Urinary bladder (tissue), 4 donors: ENCODE results near the gene THOC5. TPM values are rescaled to one million over a fixed set of nuclear protein-coding genes. Genes with fewer than 3 reads are reported as not detected.

Experiments
- DNase-seq: peaks from one replicate; pipeline ENCODE4 v3.0.0-alpha.2; 2015; ENCODE audit errors: extremely low spot score
- H3K27ac ChIP-seq: one replicate; pipeline ENCODE4 v1.5.1; 2013; ENCODE audit warnings: low read depth, mild to moderate bottlenecking, moderate library complexity
- H3K36me3 ChIP-seq: one replicate; pipeline ENCODE4 v1.6.1; 2013; ENCODE audit warnings: mild to moderate bottlenecking, moderate library complexity; ENCODE audit not compliant: insufficient read depth
- H3K4me1 ChIP-seq: one replicate; pipeline ENCODE4 v1.6.1; 2013; ENCODE audit warnings: mild to moderate bottlenecking, moderate library complexity; ENCODE audit not compliant: insufficient read depth
- H3K4me3 ChIP-seq: one replicate; pipeline ENCODE4 v1.5.1; 2013; ENCODE audit warnings: low read depth, low read length
- WGBS: extraction: QIAGEN DNeasy Blood & Tissue Kit; methylation state at CpG from one replicate; pipeline ENCODE4 v1.1.7; 2013; 5-methylcytosine and 5-hydroxymethylcytosine counted together
- polyA plus RNA-seq: library from polyadenylated mRNA; stranded (reverse); fragments of 200-250 nt; gene quantifications from one replicate; pipeline ENCODE4 v1.2.3, GENCODE V29; 2013
- total RNA-seq: library from RNA; depleted of rRNA; stranded (reverse); fragments of >200 nt; gene quantifications from one replicate; pipeline ENCODE4 v1.2.3, GENCODE V29; 2014
- donor health status: healthy with polysubstance abuse.
- donor health status: healthy.

Gene THOC5
- total and polyA plus RNA-seq, 2 donors, result 30.6 to 55.8 TPM

- Histone ChIP-seq H3K36me3 (no peaks in the 10 kb centered on the region), H3K4me3 (no peak overlapping the region), H3K4me1 (peaks cover 2% of the 10 kb centered on the region), H3K27ac (no peak overlapping the region)
- WGBS, result 48% methylated on average over 11 of the region's 11 CpGs
- DNase-seq, result no peak
Measured at GRCh38 chr22:29482253-29482652, 71.3 kb downstream of the THOC5 start.

GRCh38 chr22:29481265-29482000, 72.1 kb downstream of the THOC5 start:
- Histone ChIP-seq H3K27ac (no peak overlapping the region), H3K4me3 (no peak overlapping the region), H3K36me3 (no peaks in the 10 kb centered on the region), H3K4me1 (peaks cover 2% of the 10 kb centered on the region)
- no peak for DNase-seq
- 11% methylated on average over 15 of the region's 15 CpGs for WGBS

DNA sequence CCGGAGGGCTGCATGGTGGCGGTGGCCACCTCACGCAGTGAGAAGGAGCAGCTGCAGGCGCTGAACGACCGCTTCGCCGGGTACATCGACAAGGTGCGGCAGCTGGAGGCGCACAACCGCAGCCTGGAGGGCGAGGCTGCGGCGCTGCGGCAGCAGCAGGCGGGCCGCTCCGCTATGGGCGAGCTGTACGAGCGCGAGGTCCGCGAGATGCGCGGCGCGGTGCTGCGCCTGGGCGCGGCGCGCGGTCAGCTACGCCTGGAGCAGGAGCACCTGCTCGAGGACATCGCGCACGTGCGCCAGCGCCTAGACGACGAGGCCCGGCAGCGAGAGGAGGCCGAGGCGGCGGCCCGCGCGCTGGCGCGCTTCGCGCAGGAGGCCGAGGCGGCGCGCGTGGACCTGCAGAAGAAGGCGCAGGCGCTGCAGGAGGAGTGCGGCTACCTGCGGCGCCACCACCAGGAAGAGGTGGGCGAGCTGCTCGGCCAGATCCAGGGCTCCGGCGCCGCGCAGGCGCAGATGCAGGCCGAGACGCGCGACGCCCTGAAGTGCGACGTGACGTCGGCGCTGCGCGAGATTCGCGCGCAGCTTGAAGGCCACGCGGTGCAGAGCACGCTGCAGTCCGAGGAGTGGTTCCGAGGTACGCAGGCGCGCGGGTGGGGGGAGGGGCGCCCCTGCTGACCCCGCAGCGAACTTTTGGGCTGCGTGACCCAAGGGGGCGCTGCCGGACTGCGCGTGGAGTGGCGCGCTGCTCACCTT, 72.9 kb downstream of the THOC5 start:
- H3K4me3 ChIP-seq, result no peak overlapping the region
- no peak overlapping the region for H3K27ac ChIP-seq
- H3K4me1 ChIP-seq, result peaks cover 2% of the 10 kb centered on the region
- no peaks in the 10 kb centered on the region for H3K36me3 ChIP-seq
- WGBS, result 6% methylated on average over 107 of the region's 107 CpGs
- DNase-seq, result no peak

GRCh38 chr22:29480262-29480511, 73.4 kb downstream of the THOC5 start:
- Histone ChIP-seq H3K27ac (no peak overlapping the region), H3K4me1 (peaks cover 2% of the 10 kb centered on the region), H3K4me3 (no peak overlapping the region), H3K36me3 (no peaks in the 10 kb centered on the region)
- DNase-seq, result no peak
- whole genome bisulfite sequencing, result 3% methylated on average over 39 of the region's 39 CpGs

DNA sequence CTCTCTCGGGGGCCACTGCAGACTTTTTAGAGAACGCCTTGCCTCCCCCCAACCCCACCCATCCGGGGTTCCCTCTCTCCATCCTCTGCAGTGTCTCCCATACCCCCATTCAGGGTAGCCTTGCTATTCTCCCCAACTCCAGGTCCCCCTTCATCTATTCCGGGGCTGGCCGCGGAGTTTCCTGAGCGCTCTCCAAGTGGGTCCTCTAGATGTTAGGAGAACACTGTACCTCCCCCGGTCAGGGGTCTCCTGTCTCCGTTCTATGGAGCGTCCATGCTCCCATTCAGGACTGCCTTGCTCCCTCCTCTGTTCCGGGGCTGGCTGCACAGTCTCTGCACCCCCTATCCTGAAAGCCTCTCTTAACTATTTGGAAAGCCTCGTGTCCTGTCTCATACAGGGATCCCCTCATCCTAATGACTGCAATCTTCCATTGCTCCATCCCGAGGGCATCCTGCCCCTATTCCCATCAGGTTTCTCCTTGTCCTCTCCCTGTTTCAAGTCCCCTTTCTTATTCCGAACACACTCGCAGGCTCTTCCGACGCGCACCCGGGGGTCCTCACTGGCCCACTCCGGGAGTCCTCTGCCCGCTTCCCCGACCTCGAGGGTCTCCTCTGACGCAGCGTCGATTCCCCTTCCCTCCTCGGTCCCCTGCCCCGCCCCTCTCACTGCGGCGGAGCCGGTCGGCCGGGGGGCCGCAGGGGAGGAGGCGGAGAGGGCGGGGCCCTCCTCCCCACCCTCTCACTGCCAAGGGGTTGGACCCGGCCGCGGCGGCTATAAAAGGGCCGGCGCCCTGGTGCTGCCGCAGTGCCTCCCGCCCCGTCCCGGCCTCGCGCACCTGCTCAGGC, 73.9 kb downstream of the THOC5 start, which contains the start of gene NEFH:
Gene NEFH, plus strand, starts transcription at position 802 of the 845 bp plus-strand sequence. CDS start 45 bp downstream, outside the sequence.
- H3K4me3 ChIP-seq, result no peak within 1 kb of the TSS
- WGBS, result 5% methylated on average over 48 of the region's 48 CpGs
- H3K27ac ChIP-seq, result no peak within 1 kb of the TSS
- H3K4me1 ChIP-seq, result peaks cover 2% of the 10 kb centered on the region
- no peak for DNase-seq
- no peaks in the 10 kb centered on the region for H3K36me3 ChIP-seq

DNA sequence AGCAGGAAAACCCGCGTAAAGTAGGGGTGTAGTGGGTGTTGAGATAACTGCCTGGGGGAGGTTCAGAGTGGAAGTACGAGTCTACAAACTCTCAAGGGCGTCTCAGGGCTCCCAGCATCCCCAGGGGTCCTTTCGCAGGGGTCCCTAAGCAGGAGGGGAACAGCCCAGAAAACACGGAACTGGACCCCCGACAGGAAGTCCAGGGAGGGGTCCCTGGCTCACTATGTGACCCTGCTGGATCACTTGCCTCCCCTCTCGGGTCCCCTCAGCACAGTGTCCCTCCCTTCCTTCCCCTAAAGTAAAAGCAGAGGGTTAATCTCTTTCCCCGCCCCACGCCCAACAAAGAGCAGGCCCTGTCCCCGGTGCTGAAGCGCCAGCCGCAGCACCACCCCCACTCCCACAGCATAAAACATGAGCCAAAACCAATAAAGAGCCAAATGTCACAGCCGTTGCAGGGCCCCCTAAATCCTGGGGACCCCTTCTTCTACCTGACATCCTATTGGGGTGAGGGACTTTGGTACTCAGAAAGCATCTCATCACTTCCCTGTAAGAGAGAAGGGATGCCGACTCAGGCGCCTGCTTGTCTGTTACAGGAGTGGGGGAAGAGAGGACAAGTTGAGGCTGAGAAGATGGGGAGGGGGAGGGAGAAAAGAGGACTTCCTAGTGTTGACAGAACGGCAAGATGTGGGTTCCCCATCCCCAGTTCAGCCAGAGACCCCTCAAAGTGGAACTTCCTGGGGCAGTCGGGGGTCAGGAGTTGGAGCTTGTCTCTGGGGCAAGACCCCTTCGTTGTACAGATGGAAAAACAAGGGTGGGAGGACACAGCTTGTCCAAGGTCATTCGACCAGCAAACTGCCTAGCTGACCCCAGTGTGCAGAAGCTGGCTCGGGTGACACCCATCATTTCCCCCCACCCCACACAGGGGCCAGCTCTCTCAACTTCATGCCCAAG, 75.0 kb downstream of the THOC5 start:
- H3K27ac ChIP-seq, result no peak overlapping the region
- peaks cover 2% of the 10 kb centered on the region for H3K4me1 ChIP-seq
- no peak overlapping the region for H3K4me3 ChIP-seq
- 9% methylated on average over 21 of the region's 21 CpGs for WGBS
- no peaks in the 10 kb centered on the region for H3K36me3 ChIP-seq
- DNase-seq, result no peak

- no peak for DNase-seq
- WGBS, result 15% methylated on average over 4 of the region's 4 CpGs
- no peak overlapping the region for H3K27ac ChIP-seq
- H3K36me3 ChIP-seq, result no peaks in the 10 kb centered on the region
- no peak overlapping the region for H3K4me3 ChIP-seq
- peaks cover 2% of the 10 kb centered on the region for H3K4me1 ChIP-seq
Measured at GRCh38 chr22:29477723-29478318, 75.7 kb downstream of the THOC5 start.

GRCh38 chr22:29476116-29476515, 77.4 kb downstream of the THOC5 start:
- no peaks in the 10 kb centered on the region for H3K36me3 ChIP-seq
- no peak for DNase-seq
- 36% methylated on average over 6 of the region's 6 CpGs for WGBS
- H3K4me1 ChIP-seq, result peaks cover 2% of the 10 kb centered on the region
- H3K27ac ChIP-seq, result no peak overlapping the region
- H3K4me3 ChIP-seq, result no peak overlapping the region

GRCh38 chr22:29475550-29475949, 78.0 kb downstream of the THOC5 start:
- H3K4me1 ChIP-seq, result no peaks in the 10 kb centered on the region
- H3K27ac ChIP-seq, result no peak overlapping the region
- WGBS, result 73% methylated on average over 8 of the region's 8 CpGs
- DNase-seq, result no peak
- H3K36me3 ChIP-seq, result no peaks in the 10 kb centered on the region
- H3K4me3 ChIP-seq, result no peak overlapping the region

- 75% methylated on average over 5 of the region's 5 CpGs for WGBS
- H3K27ac ChIP-seq, result no peak overlapping the region
- no peaks in the 10 kb centered on the region for H3K36me3 ChIP-seq
- DNase-seq, result no peak
- no peaks in the 10 kb centered on the region for H3K4me1 ChIP-seq
- no peak overlapping the region for H3K4me3 ChIP-seq
Measured at GRCh38 chr22:29473001-29473400, 80.6 kb downstream of the THOC5 start.

- Histone ChIP-seq H3K36me3 (no peaks in the 10 kb centered on the region), H3K27ac (no peak overlapping the region), H3K4me3 (peak overlapping the region; percentile 11), H3K4me1 (no peaks in the 10 kb centered on the region)
- no peak for DNase-seq
- 13% methylated on average over 54 of the region's 54 CpGs for WGBS
Measured at GRCh38 chr22:29470159-29470855, 83.2 kb downstream of the THOC5 start.

DNA sequence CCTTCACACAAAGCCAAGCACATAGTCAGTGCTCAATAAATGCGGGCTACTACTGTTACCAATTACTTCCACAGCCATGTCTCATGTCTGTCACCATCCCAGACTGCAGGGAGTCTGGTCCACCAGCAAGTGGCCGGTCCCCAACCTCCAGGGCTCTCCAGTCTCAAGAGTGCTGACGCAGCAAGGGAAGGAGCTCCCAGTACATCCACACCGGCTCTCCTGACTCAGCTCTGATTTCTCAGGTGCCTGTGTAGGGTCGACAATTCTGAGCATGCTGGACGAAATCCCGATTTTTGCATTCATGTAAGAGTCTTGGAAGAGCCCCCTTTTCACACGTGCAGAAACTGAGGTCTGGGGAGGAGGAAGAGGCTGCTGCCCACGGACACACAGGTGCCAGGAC, 83.8 kb downstream of the THOC5 start:
- Histone ChIP-seq H3K36me3 (no peaks in the 10 kb centered on the region), H3K4me1 (no peaks in the 10 kb centered on the region), H3K27ac (no peak overlapping the region), H3K4me3 (no peak overlapping the region)
- DNase-seq, result no peak
- 43% methylated on average over 9 of the region's 9 CpGs for WGBS
